Measurements from ENCODE around the gene SLF1.
A peak's percentile ranks its signal among the peaks of the same experiment; 100 is the strongest.

The SLF1 gene

DNA sequence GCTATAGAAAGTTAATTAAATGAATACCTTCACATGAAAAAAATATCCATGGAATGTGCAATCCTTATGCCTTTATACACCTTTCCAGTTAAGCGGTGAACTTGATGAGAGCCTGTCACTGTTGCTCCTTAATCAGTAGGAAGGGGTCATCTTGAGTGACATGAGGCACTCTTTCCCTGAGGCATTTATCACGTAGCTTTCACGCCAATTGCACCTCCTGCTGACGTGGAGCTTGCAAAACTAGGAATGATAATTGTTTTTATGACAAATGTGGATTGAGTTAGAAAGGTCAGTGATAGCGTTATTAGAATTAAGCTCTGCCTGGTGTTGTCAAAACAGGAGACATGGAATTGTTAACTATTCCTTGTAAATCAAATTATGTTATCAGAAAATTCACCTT is 79.7 kb downstream of the SLF1 start:
- Mint-ChIP-seq H3K4me3 (no peak overlapping the region), H3K36me3 (ENCODE audit: low read depth) (peaks cover 18% of the 10 kb centered on the region), H3K9me3 (no peaks in the 10 kb centered on the region), H3K27ac (peak overlapping the region; percentile 32 to 59 (median 40)), H3K4me1 (peaks cover 7% of the 10 kb centered on the region), H3K27me3 (ENCODE audit: low read depth) (no peaks in the 10 kb centered on the region)
- TF ChIP-seq, protein P1, sequence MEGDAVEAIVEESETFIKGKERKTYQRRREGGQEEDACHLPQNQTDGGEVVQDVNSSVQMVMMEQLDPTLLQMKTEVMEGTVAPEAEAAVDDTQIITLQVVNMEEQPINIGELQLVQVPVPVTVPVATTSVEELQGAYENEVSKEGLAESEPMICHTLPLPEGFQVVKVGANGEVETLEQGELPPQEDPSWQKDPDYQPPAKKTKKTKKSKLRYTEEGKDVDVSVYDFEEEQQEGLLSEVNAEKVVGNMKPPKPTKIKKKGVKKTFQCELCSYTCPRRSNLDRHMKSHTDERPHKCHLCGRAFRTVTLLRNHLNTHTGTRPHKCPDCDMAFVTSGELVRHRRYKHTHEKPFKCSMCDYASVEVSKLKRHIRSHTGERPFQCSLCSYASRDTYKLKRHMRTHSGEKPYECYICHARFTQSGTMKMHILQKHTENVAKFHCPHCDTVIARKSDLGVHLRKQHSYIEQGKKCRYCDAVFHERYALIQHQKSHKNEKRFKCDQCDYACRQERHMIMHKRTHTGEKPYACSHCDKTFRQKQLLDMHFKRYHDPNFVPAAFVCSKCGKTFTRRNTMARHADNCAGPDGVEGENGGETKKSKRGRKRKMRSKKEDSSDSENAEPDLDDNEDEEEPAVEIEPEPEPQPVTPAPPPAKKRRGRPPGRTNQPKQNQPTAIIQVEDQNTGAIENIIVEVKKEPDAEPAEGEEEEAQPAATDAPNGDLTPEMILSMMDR (IDR thresholded peaks at IDR 0.05; ENCODE audit: unreplicated experiment in 3 of 3), result no peak

DNA sequence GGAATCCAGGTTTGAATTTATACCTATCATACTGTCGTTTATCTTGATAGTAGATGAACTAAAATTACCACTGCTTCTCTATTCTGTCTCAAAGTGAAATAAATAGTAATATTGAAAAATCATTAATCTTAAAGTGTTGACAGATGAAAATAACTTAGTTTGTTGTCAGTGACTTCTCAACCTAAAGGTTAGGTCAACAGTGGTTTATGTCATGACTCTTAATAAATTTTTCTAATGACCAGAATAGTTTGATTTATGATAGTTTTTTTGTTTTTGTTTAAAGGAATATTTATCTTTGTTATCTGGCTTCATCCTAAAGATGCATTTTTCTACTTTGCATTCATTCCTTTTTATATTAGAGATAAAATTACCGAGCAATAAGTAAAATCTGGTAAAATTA is 81.1 kb downstream of the SLF1 start:
- no peaks in the 10 kb centered on the region for H3K27me3 Mint-ChIP-seq (ENCODE audit: low read depth)
- H3K4me1 Mint-ChIP-seq, result peaks cover 5% of the 10 kb centered on the region
- H3K4me3 Mint-ChIP-seq, result no peak overlapping the region
- H3K27ac Mint-ChIP-seq, result no peak overlapping the region
- TF ChIP-seq, protein P1 (IDR thresholded peaks at IDR 0.05; ENCODE audit: unreplicated experiment in 3 of 3), result no peak
- peaks cover 24% of the 10 kb centered on the region for H3K36me3 Mint-ChIP-seq (ENCODE audit: low read depth)
- H3K9me3 Mint-ChIP-seq, result no peaks in the 10 kb centered on the region

DNA sequence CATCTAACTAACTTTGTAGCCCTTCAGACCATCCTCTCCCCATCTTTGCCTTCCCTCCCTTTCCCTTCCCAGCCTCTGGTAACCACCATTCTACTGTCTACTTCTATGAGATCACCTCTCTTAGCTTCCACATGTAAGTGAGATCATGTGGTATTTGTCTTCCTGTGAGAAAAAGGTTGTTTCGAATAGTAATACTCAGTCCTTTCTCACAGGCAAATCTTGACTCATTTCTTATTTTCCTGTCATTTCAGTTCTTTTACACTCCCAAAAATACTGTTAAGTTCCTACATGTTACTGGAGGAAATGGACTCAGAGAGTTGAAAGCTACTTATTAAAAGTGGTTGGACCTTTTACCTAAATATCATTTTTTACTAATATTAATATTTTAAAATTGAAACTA is 82.1 kb downstream of the SLF1 start:
- Mint-ChIP-seq H3K4me1 (peaks cover 15% of the 10 kb centered on the region), H3K9me3 (no peaks in the 10 kb centered on the region), H3K36me3 (ENCODE audit: low read depth) (peaks cover 24% of the 10 kb centered on the region), H3K27me3 (ENCODE audit: low read depth) (no peaks in the 10 kb centered on the region), H3K4me3 (no peak overlapping the region), H3K27ac (peak overlapping the region; percentile 11 to 74 (median 12))
- TF ChIP-seq, protein P1 (IDR thresholded peaks at IDR 0.05; ENCODE audit: unreplicated experiment in 3 of 3), result no peak

DNA sequence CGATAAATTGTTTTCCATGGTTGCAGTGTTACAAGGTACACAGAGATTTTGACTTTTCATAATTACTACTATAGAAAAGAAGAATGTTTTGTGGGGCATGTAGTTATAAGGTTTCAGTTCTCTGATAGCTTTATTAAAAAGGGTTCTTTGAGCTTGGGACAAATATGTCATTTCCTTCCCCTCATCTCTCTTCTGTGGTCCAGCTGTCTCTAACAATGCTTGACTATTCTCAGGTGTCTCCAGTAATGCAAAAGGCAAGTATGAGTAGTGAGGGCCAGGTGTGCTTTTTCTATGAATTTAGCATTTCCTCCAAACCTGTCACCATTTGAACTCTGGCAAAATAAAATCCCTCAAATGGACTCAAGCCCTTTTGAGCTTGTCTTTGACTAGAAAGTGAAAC is 84.3 kb downstream of the SLF1 start:
- peaks cover 29% of the 10 kb centered on the region for H3K4me1 Mint-ChIP-seq
- H3K27me3 Mint-ChIP-seq (ENCODE audit: low read depth), result no peaks in the 10 kb centered on the region
- no peaks in the 10 kb centered on the region for H3K9me3 Mint-ChIP-seq
- no peak overlapping the region for H3K27ac Mint-ChIP-seq
- H3K36me3 Mint-ChIP-seq (ENCODE audit: low read depth), result peaks cover 24% of the 10 kb centered on the region
- H3K4me3 Mint-ChIP-seq, result no peak overlapping the region
- TF ChIP-seq, protein P1 (IDR thresholded peaks at IDR 0.05; ENCODE audit: unreplicated experiment in 3 of 3), result no peak

DNA sequence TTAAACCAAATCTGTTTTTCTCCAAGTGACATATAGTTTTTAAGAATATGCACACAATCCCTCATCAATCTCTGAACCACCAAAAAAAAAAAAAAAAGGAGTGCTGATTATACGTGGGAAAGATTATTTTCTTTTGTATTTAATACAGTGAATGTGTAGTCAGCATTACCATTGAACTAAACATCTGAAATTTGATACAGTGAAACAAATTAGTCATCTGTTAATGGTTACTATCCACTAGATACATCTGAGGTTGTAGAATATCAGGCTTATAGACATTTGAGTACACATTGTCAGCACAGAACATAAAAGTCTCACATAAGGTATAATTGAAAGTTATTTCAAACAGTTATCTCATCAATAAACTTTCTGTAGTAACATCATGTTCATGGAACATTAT is 87.0 kb downstream of the SLF1 start:
- Mint-ChIP-seq H3K27ac (peak overlapping the region in 2 of 3 experiments; percentile 59 to 73), H3K27me3 (ENCODE audit: low read depth) (no peaks in the 10 kb centered on the region), H3K4me1 (peaks cover 30% of the 10 kb centered on the region), H3K36me3 (ENCODE audit: low read depth) (peaks cover 23% of the 10 kb centered on the region), H3K9me3 (no peaks in the 10 kb centered on the region), H3K4me3 (no peak overlapping the region)
- TF ChIP-seq, protein P1 (IDR thresholded peaks at IDR 0.05; ENCODE audit: unreplicated experiment in 3 of 3), result no peak

DNA sequence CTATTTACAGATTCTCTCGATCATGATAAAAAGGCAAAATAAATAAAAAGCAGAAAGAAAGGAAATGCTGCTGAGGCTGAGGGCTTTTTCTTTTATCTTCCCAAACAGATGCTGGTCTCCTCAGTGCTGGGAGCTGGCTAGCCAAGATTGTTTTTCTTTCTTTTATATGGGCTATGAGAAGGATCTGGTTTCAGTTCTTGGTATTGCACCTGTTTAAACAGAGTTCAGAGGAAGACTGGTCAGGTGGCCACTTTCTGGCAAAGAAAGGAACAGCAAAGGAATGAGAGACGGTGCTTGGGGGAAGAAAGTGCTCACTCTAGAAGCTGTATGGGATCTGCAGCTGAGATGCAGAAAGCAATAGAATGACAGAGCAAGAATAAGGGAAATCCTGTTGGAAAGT is 88.9 kb downstream of the SLF1 start:
- peaks cover 30% of the 10 kb centered on the region for H3K4me1 Mint-ChIP-seq
- H3K27me3 Mint-ChIP-seq (ENCODE audit: low read depth), result no peaks in the 10 kb centered on the region
- TF ChIP-seq, protein P1 (IDR thresholded peaks at IDR 0.05; ENCODE audit: unreplicated experiment in 3 of 3), result no peak
- peaks cover 13% of the 10 kb centered on the region for H3K36me3 Mint-ChIP-seq (ENCODE audit: low read depth)
- no peak overlapping the region for H3K4me3 Mint-ChIP-seq
- peak overlapping the region; percentile 25 to 92 (median 58) for H3K27ac Mint-ChIP-seq
- H3K9me3 Mint-ChIP-seq, result no peaks in the 10 kb centered on the region
